GM20431 (cell line): Measurements from ENCODE around the gene MEIOSIN.
"Not testable (repeated sequence)": the region's sequence is repeated elsewhere in the genome, so short reads cannot be mapped to it uniquely, and the experiment has no call there.

Source experiments
- in situ Hi-C: fragments of 300-500 bp; cut with MseI, MboI; formaldehyde crosslinking; loops from one replicate; pipeline ENCODE4 v1.15.0; 2020; ENCODE audit warnings: low sequenced_read_pairs; ENCODE audit not compliant: unreplicated experiment

MEIOSIN gene

GRCh38 chr19:45793178-45793564 is 59.9 kb downstream of the MEIOSIN start:
- in situ Hi-C loops = no loop called here

- in situ Hi-C loops = no loop called here
These were observed 60.6 kb downstream of the MEIOSIN start for GRCh38 chr19:45793876-45794275.

GRCh38 chr19:45794627-45795026 is 61.4 kb downstream of the MEIOSIN start:
- in situ Hi-C loops = no loop called here

GRCh38 chr19:45798995-45799517 is 65.8 kb downstream of the MEIOSIN start:
- in situ Hi-C loops = no loop called here

GRCh38 chr19:45799541-45799940 is 66.3 kb downstream of the MEIOSIN start:
- in situ Hi-C loops = not testable (repeated sequence)

GRCh38 chr19:45800070-45800553 is 66.9 kb downstream of the MEIOSIN start:
- in situ Hi-C loops = no loop called here

GRCh38 chr19:45801603-45802175 is 68.5 kb downstream of the MEIOSIN start:
- in situ Hi-C loops = no loop called here

- in situ Hi-C loops = no loop called here
These were observed 71.1 kb downstream of the MEIOSIN start for GRCh38 chr19:45804140-45804958.

GRCh38 chr19:45804959-45805230 is 71.7 kb downstream of the MEIOSIN start:
- in situ Hi-C loops = no loop called here

GRCh38 chr19:45805719-45806118 is 72.5 kb downstream of the MEIOSIN start:
- in situ Hi-C loops = no loop called here

- in situ Hi-C loops = no loop called here
These were observed 76.5 kb downstream of the MEIOSIN start for GRCh38 chr19:45809643-45810159.

GRCh38 chr19:45812297-45812696 is 79.1 kb downstream of the MEIOSIN start:
- in situ Hi-C loops = no loop called here
